G401 (cell line): ENCODE measurements around the gene BLM. TPM values are rescaled to one million over a fixed set of nuclear protein-coding genes. Genes with fewer than 3 reads are reported as not detected.

ENCODE experiments used
- DNase-seq: peaks from one replicate; pipeline ENCODE4 v3.0.0-alpha.2; 2015; ENCODE audit warnings: low spot score
- in situ Hi-C: cut with HindIII; loops from 2 replicates; pipeline ENCODE4 v1.10.0; 2016; ENCODE audit warnings: low sequenced_read_pairs, mixed read lengths
- total RNA-seq: library from RNA; depleted of rRNA; stranded (reverse); fragments of >200 nt; shearing (Covaris generic); gene quantifications from 2 replicates; pipeline ENCODE4 v1.2.3, GENCODE V29; 2014

BLM gene
- total RNA-seq, 1 experiment from 2014 or later: 25.7 TPM

DNA sequence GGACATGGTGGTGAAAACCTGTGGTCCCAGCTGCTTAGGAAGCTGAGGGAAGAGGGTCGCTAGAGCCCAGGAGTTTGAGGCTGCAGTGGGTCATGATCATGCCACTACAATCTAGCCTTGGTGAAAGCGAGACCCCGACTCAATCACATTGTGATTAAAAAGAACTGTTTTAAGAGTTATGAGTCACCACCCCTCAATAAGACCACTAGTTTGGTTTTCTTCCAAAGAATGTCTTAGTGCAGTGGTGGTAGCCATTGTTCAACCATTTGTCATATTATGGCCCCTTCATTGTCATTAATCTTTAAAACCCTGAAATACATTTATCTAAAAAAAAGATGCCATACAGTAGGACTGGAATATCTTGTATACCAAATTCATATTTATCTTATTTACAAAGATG lies 48.8 kb downstream of the BLM start:
- in situ Hi-C loops: no loop called here
- DNase-seq: no peak

DNA sequence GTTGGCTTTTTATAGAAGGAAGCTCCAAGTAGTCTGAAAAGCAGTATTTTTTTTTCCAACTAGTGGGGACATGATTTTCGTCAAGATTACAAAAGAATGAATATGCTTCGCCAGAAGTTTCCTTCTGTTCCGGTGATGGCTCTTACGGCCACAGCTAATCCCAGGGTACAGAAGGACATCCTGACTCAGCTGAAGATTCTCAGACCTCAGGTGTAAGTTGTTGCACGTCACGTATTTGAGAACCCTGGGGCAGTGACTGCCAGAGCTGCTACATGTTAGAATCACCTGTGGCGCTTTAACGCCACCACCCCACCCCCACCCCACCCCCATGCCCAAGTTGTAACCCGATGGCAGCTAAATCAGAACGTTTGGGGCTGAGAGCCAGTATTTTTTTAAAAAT lies 52.2 kb downstream of the BLM start:
- in situ Hi-C loops: no loop called here
- no peak for DNase-seq

DNA sequence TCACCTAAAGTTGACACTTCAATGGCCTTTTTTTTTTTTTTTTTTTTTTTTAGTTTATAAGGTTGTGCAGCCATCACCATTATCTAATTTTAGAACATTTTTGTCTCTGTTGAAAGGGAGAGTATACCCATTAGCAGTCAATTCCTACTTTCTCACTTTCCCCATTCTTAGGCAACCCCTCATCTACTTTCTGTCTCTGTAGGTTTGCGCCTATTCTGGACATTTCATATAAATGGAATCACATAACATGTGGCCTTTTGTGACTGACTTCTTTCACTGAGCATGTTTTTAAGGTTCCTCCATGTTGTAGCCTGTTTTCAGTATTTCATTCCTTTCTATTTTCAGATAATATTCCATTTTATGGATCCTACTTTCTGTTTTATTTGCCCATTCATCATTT lies 56.3 kb downstream of the BLM start:
- in situ Hi-C loops: no loop called here
- DNase-seq: no peak

DNA sequence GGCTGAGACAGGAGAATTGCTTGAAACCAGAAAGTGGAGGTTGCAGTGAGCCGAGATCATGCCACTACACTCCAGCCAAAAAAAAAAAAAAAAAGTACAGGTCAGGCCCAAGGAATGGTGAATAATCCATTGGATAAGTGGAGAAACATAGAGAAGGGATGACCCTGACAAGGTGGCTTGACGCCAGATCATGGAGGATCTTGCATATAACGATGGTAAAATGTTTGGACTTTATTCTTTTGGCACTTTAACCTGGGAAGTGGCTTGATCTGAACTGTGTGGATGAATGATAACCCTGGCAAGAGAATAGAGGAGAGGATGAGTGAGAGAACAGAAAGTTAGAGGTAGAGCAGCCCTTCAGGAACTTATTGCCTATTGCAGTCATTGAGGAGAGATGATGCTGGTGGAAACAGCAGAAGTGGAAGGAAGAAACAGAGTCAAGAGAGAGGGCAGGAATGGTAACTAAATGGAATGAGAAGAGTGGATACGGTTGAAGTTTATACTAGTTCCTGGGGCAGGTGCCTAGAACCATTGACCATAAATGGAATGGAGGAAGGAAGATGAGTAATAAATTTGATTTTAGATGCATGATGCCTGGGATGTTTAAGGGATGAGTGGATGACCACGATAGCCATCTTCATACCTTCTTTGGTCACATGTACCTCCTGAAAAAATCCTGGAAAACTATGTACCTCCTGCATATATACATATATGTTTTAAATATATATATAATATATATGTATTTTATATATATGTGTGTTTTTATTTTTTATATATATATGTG lies 57.8 kb downstream of the BLM start:
- in situ Hi-C loops: no loop called here
- DNase-seq: no peak

DNA sequence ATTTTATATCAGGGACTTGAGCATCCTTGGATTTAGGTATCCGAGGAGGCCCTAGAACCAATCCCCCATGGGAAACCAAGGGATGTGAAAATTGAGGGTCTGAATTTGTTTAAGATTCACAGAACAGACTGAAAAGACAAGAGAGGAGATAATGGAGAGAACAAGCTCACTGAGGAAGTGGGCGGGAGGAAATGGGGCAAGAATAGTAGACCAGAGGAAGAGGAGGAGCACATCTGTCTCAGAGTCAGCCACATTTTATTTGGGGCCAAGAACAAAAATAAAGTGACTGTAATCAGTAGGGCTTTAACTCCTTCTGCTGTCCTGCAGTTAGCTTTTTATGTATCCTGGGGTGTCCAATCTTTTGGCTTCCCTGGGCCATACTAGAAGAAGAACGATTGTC lies 63.8 kb downstream of the BLM start:
- in situ Hi-C loops: no loop called here
- DNase-seq: no peak

DNA sequence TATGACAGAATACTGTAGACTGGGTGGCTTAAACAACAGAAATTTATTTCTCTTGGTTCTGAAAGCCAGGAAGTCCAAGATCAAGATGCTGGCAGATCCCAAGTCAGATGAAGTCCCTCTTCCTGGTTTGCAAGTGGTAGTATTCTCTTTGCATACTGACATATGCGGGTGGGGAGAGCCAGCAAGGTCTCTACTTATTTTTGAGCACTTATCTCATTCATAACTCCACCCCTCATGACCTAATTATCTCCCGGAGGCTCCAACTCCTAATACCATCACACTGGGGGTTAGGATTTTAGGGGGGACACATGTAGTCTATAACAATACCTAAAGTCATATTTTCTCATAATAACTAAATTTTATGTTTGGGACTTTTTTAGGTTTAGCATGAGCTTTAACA lies 65.3 kb downstream of the BLM start:
- no peak for DNase-seq
- in situ Hi-C loops: no loop called here

DNA sequence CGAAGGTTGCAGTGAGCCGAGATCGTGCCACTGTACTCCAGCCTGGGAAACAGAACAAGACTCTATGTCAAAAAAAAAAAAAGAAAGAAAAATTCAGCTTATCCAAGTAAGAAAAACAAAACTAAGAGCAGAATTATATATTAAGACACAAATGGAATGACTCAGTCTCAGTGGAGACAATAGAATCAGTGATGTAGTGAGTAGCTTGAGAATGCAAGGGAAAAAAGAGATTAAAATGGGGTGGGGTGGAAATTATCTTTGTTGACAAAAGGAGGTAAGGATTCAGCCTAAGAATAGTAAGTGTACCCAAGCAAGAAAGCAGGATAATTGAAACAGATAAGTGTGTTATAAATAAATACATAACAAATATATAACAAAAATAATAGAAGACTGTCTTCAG lies 70.7 kb downstream of the BLM start:
- DNase-seq: no peak
- in situ Hi-C loops: no loop called here

DNA sequence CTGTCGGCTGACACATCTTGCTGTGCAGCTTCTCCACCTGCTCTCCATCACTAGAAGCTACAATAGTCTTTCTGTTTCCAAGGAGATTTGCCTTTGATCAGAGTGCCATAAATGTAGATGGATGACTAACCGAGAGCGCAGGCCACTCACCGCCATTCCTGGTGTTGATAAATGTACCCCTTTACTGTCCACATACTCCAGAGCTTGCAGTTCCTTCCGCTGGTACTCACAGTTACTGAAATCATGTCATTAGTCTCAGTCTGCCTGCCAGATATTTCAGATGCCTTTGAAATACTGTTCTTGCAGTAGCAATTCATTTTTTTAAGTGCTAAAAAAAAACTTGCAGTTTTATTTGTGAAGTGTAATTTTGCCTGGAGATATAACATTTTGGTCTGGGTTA lies 72.3 kb downstream of the BLM start:
- in situ Hi-C loops: no loop called here
- peak; percentile 42 for DNase-seq

DNA sequence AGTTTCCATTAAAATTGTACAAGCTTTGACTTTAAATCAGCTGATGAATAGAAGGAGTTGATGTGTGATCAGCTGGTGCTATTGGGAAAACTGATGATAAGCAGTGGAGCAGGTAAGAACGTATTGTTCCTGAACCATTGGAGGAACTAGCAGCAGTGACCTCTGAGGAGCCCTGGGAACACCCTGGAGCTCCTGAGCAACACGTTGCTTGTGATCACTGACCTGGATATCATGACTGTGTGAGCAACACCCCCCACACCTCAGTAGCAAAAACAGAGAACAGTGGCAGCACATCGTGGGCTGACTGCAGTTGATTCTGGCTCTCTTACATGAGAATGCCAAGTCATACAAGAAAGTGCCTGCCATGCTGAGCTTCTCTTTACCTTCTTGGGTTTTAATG lies 72.9 kb downstream of the BLM start:
- in situ Hi-C loops: no loop called here
- DNase-seq: peak; percentile 9

DNA sequence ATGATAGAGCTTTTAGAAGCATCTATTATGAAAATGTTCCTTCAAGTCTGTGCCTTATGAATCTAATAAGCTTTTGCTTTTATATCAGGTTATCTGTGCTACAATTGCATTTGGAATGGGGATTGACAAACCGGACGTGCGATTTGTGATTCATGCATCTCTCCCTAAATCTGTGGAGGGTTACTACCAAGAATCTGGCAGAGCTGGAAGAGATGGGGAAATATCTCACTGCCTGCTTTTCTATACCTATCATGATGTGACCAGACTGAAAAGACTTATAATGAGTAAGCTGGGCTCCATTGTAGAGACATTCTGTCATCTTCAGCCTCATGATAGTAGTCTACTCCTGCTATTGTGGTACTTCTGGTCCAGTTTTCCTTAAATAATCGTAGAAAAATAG lies 73.4 kb downstream of the BLM start:
- in situ Hi-C loops: no loop called here
- no peak for DNase-seq

DNA sequence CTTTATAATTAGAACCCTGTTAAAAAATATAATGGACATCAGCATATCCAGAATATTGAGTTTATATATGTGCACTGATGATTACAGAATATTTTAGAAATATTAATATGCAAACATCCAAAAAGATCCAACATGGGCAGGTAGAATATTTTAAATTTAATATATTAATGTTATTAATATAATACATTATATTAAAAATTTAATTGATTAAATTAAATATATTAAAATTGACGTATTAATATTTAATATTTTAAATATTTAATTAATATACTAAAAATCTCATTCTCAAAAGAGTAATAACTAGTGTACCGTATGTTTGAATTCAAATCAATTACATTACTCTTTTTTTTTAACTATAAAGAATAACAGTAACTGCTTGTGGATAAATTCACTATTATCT lies 77.4 kb downstream of the BLM start:
- in situ Hi-C loops: no loop called here
- DNase-seq: no peak

DNA sequence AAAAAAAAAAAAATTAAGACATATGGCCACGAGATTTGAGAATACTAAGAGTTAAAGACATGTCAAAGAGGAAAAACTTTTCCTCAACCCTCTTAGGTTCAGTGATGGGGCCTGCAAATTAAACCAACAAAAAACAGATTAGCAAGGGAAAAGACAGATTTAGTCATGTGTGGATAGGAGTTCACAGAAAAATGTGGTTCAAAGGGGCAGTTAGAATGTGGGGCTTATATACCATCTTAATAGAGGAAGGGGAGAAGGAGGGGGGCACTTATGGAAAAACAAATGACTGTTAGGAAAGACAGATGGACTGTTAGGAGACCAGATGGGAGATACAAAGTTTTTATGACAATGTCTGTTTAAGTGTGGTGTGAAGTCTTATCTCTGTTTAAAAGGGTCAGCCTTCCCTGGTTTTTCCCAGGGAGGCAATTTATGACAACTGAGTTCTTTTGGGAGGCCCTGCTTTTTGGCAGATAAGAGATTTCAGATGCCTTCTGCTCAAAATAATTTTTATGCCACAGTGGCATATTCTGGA lies 82.6 kb downstream of the BLM start:
- no peak for DNase-seq
- in situ Hi-C loops: no loop called here

DNA sequence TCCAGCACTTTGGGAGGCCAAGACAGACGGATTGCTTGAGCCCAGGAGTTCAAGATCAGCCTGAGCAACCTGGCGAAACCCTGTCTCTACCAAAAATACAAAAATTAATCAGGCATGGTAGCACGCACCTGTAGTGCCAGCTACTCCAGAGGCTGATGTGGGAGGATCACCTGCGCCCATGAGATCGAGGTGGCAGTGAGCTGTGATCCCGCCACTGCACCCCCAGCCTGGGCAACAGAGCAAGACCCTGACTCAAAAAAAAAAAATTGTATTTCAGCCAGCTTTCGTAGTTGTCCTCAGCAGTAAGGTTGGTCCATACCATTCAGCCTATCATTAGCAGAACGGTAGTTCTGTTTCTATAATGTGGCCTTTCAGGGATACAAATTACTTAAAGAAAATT lies 84.7 kb downstream of the BLM start:
- no peak for DNase-seq
- in situ Hi-C loops: no loop called here

DNA sequence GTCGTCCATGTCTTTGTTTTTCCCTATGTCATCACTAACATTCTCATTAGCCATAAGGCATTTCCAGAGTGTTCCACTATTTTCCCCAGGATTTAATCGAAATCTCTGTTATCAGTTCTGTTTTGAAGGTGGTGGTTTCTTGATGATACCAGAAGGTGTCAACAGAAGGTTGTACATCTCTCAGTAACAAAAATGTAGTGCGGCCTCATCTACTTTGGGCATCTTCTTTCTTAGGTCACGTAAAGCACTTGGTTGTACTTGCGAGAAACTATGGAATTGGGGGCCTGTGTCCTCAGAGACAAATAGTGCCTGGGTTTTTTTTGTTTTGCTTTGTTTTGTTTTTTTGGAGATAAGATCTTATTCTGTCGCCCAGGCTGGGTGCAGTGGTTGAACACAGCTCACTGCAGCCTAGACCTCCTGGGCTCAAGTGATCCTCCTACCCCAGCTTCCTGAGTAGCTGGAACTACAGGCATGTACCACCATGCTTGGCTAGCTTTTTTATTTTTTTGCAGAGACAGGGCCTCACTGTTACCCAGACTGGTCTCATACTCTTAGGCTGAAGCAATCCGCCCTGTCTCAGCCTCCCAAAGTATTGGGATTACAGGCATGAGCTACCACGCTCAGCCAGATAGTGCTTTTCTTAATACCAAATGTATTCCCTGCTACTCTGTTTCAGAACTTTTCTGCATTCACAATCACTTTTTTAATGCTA lies 90.1 kb downstream of the BLM start:
- in situ Hi-C loops: no loop called here

DNA sequence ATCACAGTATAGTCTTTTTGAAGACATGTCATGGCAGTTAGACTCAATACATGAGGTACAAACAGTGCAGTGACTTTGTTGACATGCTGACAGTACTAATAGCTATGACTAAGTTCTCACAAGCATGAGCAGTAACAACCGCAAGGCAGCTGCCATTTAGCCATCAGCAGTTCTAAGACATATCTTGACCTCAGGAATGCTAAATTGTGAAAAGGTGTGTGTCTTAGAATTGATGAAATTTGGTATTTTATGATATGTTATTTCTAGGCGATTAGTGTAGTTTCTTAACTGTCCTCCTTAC lies 90.6 kb downstream of the BLM start:
- in situ Hi-C loops: no loop called here
- no peak for DNase-seq

More for the DNA sequence above, 90.1 kb downstream of the BLM start:
- no peak for DNase-seq

DNA sequence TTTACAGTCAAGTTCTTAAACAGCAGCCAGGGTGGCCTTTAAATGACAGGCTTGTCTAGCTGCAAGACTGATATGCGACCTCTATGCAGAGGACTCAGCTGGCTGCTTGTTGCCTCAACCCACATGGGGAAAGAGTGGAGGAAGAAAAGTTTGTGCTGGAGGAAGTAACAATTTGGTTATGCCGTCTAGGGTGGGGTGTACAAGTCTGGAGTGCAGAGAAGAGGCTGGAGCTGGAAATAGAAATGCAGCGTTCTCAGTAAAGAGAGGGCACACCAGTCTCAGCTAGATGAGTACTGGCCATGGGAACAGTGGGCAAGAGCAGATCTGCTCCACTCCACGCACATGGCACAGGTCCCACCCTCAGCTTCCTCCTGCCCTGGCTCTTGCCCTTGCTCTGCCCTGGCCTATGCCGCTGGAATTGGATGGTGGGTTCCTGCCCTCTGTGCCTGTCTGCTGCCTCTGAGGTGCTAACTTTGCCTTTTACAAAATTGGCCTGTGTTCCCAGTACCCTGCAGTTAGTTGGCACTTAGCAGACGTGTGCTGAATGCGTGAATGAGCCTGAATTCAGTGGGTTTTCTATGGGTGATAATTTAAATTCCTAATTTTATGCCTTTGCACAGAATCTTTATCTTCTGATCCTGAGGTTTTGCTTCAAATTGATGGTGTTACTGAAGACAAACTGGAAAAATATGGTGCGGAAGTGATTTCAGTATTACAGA lies 91.5 kb downstream of the BLM start:
- no peak for DNase-seq
- in situ Hi-C loops: no loop called here

DNA sequence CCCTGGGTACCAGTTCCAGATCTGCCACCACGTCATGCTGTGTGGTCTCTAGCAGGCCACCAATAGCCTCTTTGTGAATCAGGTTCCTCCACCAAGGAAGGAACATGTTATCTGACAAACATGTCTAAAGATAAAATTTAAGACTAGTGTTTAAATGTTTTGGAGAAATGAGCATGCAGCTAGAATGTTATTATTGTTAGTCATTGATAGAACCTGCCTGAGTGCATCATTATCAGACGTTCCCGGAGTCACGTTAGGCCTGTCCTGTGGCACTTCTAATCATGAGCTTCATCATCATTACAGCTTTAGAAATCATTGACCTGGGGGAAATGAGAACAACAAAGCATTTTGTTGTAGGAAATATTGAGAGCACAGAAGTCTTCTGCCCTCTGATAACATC lies 92.4 kb downstream of the BLM start:
- in situ Hi-C loops: no loop called here
- DNase-seq: no peak

DNA sequence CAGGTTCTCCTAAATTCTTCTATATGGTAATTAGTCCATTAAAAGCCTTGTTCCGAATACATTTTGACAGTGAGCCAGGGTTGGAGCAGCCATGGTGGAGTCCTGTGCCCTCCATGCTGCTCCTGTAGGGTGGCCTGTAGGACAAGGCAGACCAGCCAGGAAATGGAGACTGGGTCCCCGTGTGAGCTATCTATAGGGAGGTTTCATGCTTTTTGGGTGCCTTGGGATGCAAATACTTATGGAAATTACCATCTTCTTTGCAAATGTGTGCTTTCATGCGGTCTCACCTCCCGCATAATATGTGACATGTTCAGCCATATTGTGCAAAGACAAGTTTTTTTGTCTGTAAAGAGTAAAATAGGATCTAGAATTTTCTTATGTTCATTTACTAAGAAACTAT lies 93.2 kb downstream of the BLM start:
- no peak for DNase-seq
- in situ Hi-C loops: no loop called here

DNA sequence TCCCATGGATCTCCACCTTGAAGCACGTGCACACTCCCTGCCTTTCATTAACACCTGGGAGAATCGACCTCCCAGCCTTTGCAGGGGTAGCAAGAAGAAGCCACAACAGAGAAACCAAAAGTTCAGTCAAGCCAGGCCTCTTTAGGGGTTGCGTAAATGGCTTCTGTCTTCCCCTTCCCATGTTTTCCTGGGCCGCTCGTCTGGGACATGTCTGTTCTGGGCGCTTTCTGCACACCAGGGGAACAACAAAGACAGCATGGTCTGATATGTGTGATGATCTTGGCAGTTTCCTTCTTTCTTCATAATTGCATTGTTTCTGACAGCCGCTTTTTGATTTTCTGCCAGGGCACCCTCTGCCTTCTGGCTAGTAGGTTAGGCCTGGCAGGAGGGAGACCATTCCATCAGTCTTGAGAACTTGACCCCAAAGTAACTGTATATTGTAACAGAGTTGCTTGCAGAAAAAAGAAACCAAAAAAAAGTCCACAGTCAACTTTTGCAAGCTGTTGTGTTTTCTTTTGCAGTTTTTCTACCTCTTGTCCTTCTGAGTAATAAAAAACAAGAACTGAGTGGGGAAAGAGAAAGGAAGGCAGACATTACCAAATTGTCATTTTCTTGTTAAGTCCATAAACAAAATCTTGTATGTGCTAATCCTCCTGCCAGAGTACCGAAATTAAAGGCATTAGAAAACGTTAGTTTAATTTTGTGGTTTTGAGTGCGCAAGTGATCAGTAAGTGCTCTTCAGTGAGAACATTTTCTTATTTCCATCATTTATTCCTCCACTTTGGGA lies 95.2 kb downstream of the BLM start:
- DNase-seq: no peak
- in situ Hi-C loops: no loop called here

DNA sequence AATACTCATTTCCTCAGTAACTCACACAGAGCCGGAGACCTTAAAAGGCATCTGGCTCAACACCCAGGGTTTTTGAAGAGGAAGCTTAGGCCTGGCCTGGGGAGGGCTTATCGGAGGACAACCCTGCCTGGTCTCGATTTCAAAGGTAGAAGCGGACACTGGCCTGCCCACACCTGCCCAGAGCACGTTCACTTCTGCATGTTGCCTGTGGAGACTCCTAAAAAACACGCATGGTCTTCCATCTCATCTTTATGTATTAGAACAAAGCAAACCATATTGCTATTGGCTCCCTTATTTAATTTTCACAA lies 95.8 kb downstream of the BLM start:
- no peak for DNase-seq
- in situ Hi-C loops: no loop called here
